Liver (tissue), 9 donors: ENCODE data around the gene SETBP1. TPM values are rescaled to one million over a fixed set of nuclear protein-coding genes. Genes with fewer than 3 reads are reported as not detected.

Experiments
- DNase-seq: peaks from one replicate; pipeline ENCODE4 v3.0.0-alpha.2; 2017; ENCODE audit warnings: low spot score
- H3K27ac ChIP-seq, 2 donors: one replicate each; pipeline ENCODE4 v1.7.0; 2013; ENCODE audit warnings: inconsistent platforms in 2 of 2, low read length in 2 of 2, control low read depth in 1 of 2, low read depth in 1 of 2, mild to moderate bottlenecking in 1 of 2
- H3K27me3 ChIP-seq, 4 donors: one replicate each; pipeline versions ENCODE4 v1.6.1 to v1.7.0; 2013; ENCODE audit warnings: low read length in 3 of 4, inconsistent platforms in 1 of 4, mild to moderate bottlenecking in 1 of 4, moderate library complexity in 1 of 4; ENCODE audit not compliant: control insufficient read depth in 4 of 4, insufficient read depth in 4 of 4
- H3K36me3 ChIP-seq, 4 donors: one replicate each; pipeline versions ENCODE4 v1.6.1 to v1.7.0; 2013; ENCODE audit warnings: low read length in 3 of 4, mild to moderate bottlenecking in 3 of 4, low read depth in 1 of 4, moderate library complexity in 1 of 4; ENCODE audit not compliant: control insufficient read depth in 4 of 4, insufficient read depth in 3 of 4
- H3K4me1 ChIP-seq, 4 donors: one replicate each; pipeline versions ENCODE4 v1.6.1 to v1.7.0; 2013; ENCODE audit warnings: low read length in 3 of 4, mild to moderate bottlenecking in 3 of 4, moderate library complexity in 1 of 4; ENCODE audit not compliant: control insufficient read depth in 4 of 4, insufficient read depth in 4 of 4
- H3K4me3 ChIP-seq, 3 donors: one replicate each; pipeline versions ENCODE4 v1.6.1 to v1.7.0; 2013; ENCODE audit warnings: low read length in 3 of 3, control low read depth in 1 of 3, low read depth in 1 of 3, mild to moderate bottlenecking in 1 of 3
- H3K9ac ChIP-seq, 2 donors: one replicate each; pipeline ENCODE4 v1.7.0; 2013; ENCODE audit warnings: low read length in 2 of 2, mild to moderate bottlenecking in 2 of 2, moderate library complexity in 2 of 2, control low read depth in 1 of 2, low read depth in 1 of 2
- H3K9me3 ChIP-seq, 4 donors: one replicate each; pipeline versions ENCODE4 v1.6.1 to v1.7.0; 2013; ENCODE audit warnings: low read length in 3 of 4; ENCODE audit not compliant: control insufficient read depth in 4 of 4
- EGR1 ChIP-seq, 2 donors: IDR thresholded peaks; 2 replicates each; pipeline ENCODE4 v1.6.1; 2016 to 2018; ENCODE audit warnings: antibody characterized with exemption in 2 of 2, low read depth in 2 of 2
- FOXA1 ChIP-seq: IDR thresholded peaks from 2 replicates; pipeline ENCODE4 v1.6.1; 2016; ENCODE audit warnings: antibody characterized with exemption
- GABPA ChIP-seq, 2 donors: IDR thresholded peaks in 1 of 2; conservative IDR thresholded peaks in 1 of 2; 2 replicates each; pipeline ENCODE4 v1.6.1; 2016; ENCODE audit warnings: antibody characterized with exemption in 2 of 2, mild to moderate bottlenecking in 1 of 2, moderate library complexity in 1 of 2
- HNF4G ChIP-seq: IDR thresholded peaks from 2 replicates; pipeline ENCODE4 v1.6.1; 2016; ENCODE audit warnings: antibody characterized with exemption
- JUND ChIP-seq, 2 donors: IDR thresholded peaks; 2 replicates each; pipeline ENCODE4 v1.6.1; 2016; ENCODE audit warnings: antibody characterized with exemption in 2 of 2
- NR2F2 ChIP-seq: IDR thresholded peaks from 2 replicates; pipeline ENCODE4 v1.6.1; 2016; ENCODE audit warnings: antibody characterized with exemption
- RXRA ChIP-seq, 2 donors: IDR thresholded peaks; 2 replicates each; pipeline ENCODE4 v1.6.1; 2017 to 2018; ENCODE audit warnings: antibody characterized with exemption in 2 of 2, mild to moderate bottlenecking in 1 of 2
- WGBS: extraction: QIAGEN DNeasy Blood & Tissue Kit; methylation state at CpG from one replicate; pipeline ENCODE4 v1.1.7; 2013; 5-methylcytosine and 5-hydroxymethylcytosine counted together
- polyA plus RNA-seq, 2 donors: library from polyadenylated mRNA; stranded (reverse) in 1 of 2; unstranded in 1 of 2; fragments of 200-250 nt in 1 of 2; fragments of >200 nt in 1 of 2; fragmentation: Nextera tagmentation in 1 of 2; extraction: Ambion mirVana in 1 of 2; gene quantifications; one replicate each; pipeline versions ENCODE4 v1.2.1 to v1.2.3, GENCODE V29; 2013 to 2015
- total RNA-seq, 2 donors: library from RNA; depleted of rRNA; stranded (reverse); fragments of >200 nt; gene quantifications; one replicate each; pipeline ENCODE4 v1.2.3, GENCODE V29; 2014
- TF ChIP-seq, protein P1 (sequence below): IDR thresholded peaks from 2 replicates; pipeline ENCODE4 v1.6.1; 2016; ENCODE audit warnings: antibody characterized with exemption, mild to moderate bottlenecking
- TF ChIP-seq, protein P2 (sequence below): fragments of 150-350 bp; IDR thresholded peaks from 2 replicates; pipeline ENCODE4 v1.5.1; 2017; ENCODE audit warnings: improper control_type of control experiment, low read depth, low read length; ENCODE audit not compliant: missing input control
- TF ChIP-seq, protein P3 (sequence below): IDR thresholded peaks from 2 replicates; pipeline ENCODE4 v1.6.1; 2016; ENCODE audit warnings: antibody characterized with exemption
- TF ChIP-seq, protein P4 (sequence below): IDR thresholded peaks from 2 replicates; pipeline ENCODE4 v1.6.1; 2016; ENCODE audit warnings: antibody characterized with exemption
- donor health status: healthy.
- donor health status: healthy.
- donor health status: healthy.
- donor health status: healthy.
- donor health status: healthy.

Gene SETBP1
- total and polyA plus RNA-seq, 4 donors, result 2.5 to 15.8 (median 4.7) TPM

DNA sequence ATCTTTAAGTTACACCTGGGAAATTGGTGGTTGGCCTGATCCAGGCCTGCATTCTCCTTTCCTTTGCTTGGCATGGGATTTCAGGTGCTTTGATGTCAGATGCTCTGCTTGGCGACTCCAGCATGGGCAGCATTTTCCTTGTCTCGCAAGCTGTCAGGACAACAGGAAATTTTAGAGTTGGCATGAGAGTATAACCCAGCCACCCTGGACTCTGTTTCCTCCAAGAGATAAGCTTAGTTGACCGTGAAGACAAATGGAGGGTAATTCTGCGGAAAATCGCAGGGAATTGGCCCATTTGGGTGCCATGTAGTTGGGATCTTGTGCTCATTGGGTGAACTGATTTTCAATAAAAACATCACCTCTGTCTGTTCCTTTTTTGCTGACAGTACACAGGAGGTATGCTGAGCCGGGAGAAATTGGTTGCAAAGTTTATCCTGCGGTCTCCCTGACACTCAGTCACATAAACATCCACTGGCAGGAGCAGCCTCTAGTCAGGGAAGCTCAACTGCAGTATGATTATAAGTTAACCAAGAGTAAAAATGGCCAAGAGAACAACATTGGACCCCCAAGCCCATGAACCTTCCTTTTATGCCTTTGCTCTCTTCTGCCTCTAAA lies 409.9 kb downstream of the SETBP1 start (continued):
- TF ChIP-seq, protein P1, sequence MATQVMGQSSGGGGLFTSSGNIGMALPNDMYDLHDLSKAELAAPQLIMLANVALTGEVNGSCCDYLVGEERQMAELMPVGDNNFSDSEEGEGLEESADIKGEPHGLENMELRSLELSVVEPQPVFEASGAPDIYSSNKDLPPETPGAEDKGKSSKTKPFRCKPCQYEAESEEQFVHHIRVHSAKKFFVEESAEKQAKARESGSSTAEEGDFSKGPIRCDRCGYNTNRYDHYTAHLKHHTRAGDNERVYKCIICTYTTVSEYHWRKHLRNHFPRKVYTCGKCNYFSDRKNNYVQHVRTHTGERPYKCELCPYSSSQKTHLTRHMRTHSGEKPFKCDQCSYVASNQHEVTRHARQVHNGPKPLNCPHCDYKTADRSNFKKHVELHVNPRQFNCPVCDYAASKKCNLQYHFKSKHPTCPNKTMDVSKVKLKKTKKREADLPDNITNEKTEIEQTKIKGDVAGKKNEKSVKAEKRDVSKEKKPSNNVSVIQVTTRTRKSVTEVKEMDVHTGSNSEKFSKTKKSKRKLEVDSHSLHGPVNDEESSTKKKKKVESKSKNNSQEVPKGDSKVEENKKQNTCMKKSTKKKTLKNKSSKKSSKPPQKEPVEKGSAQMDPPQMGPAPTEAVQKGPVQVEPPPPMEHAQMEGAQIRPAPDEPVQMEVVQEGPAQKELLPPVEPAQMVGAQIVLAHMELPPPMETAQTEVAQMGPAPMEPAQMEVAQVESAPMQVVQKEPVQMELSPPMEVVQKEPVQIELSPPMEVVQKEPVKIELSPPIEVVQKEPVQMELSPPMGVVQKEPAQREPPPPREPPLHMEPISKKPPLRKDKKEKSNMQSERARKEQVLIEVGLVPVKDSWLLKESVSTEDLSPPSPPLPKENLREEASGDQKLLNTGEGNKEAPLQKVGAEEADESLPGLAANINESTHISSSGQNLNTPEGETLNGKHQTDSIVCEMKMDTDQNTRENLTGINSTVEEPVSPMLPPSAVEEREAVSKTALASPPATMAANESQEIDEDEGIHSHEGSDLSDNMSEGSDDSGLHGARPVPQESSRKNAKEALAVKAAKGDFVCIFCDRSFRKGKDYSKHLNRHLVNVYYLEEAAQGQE, result no peak
- TF ChIP-seq FOXA1, result no peak
- TF ChIP-seq, protein P2, sequence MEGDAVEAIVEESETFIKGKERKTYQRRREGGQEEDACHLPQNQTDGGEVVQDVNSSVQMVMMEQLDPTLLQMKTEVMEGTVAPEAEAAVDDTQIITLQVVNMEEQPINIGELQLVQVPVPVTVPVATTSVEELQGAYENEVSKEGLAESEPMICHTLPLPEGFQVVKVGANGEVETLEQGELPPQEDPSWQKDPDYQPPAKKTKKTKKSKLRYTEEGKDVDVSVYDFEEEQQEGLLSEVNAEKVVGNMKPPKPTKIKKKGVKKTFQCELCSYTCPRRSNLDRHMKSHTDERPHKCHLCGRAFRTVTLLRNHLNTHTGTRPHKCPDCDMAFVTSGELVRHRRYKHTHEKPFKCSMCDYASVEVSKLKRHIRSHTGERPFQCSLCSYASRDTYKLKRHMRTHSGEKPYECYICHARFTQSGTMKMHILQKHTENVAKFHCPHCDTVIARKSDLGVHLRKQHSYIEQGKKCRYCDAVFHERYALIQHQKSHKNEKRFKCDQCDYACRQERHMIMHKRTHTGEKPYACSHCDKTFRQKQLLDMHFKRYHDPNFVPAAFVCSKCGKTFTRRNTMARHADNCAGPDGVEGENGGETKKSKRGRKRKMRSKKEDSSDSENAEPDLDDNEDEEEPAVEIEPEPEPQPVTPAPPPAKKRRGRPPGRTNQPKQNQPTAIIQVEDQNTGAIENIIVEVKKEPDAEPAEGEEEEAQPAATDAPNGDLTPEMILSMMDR, result no peak

DNA sequence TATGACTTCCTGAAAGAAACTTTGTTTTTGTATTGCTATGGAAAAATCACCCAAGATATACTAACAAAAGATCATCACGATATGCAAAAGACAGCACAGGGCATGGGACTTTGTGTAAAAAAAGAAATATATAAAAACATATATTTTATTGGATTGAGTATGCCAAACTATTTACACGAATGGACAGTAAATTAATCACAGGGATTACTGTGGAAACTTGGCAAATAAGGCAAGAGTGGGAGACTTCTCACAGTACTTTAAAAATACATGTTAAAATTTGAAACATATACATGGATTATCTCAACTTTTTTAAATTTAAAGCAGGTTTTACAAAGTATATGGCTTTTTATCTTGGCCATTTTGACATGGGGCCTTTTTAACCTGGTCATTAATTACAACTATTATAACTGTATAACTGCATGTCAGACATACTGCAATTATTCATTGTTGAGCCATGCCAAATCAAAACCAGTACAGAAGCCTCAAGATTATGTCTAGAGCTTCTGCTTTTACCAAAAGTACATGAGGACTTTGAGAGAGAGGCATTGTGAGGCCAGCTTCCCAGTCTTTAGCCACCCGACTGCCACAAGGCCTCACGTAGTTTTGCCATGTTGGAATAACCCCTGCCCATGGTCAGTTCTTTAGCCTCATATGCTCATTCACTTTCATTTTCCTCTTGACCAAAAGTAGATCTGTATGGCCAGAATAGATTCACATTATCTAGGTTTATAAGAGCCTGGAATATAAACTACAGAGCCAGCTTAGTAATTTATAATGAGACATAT lies 419.8 kb downstream of the SETBP1 start:
- Histone ChIP-seq H3K9me3 (no peaks in the 10 kb centered on the region), H3K27me3 (no peaks in the 10 kb centered on the region), H3K36me3 (no peaks in the 10 kb centered on the region), H3K27ac (no peak overlapping the region), H3K4me3 (no peak overlapping the region), H3K4me1 (no peaks in the 10 kb centered on the region), H3K9ac (no peak overlapping the region)
- DNase-seq, result no peak
- TF ChIP-seq, protein P3, sequence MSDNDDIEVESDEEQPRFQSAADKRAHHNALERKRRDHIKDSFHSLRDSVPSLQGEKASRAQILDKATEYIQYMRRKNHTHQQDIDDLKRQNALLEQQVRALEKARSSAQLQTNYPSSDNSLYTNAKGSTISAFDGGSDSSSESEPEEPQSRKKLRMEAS, result no peak
- no peak for TF ChIP-seq HNF4G
- no peak for TF ChIP-seq EGR1 (IDR thresholded peaks at IDR 0.05; ENCODE audit: low read depth in 2 of 2)
- TF ChIP-seq, protein P4, sequence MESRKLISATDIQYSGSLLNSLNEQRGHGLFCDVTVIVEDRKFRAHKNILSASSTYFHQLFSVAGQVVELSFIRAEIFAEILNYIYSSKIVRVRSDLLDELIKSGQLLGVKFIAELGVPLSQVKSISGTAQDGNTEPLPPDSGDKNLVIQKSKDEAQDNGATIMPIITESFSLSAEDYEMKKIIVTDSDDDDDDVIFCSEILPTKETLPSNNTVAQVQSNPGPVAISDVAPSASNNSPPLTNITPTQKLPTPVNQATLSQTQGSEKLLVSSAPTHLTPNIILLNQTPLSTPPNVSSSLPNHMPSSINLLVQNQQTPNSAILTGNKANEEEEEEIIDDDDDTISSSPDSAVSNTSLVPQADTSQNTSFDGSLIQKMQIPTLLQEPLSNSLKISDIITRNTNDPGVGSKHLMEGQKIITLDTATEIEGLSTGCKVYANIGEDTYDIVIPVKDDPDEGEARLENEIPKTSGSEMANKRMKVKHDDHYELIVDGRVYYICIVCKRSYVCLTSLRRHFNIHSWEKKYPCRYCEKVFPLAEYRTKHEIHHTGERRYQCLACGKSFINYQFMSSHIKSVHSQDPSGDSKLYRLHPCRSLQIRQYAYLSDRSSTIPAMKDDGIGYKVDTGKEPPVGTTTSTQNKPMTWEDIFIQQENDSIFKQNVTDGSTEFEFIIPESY, result no peak
- no peak for TF ChIP-seq NR2F2
- no peak for TF ChIP-seq GABPA (IDR thresholded peaks at IDR 0.05 in 1 of 2, conservative IDR thresholded peaks at IDR 0.05 in 1 of 2)
- TF ChIP-seq, protein P2, result no peak
- no peak for TF ChIP-seq JUND (IDR thresholded peaks at IDR 0.05)
- TF ChIP-seq, protein P1, result no peak
- no peak for TF ChIP-seq RXRA (IDR thresholded peaks at IDR 0.05)
- WGBS, result 93% methylated on average over 4 of the region's 4 CpGs
